Activated naive CD8-positive, alpha-beta T cell treated with anti-CD3 and anti-CD28 coated beads for 36 hours (primary cell): ENCODE results near the gene CADM2. TPM values are rescaled to one million over a fixed set of nuclear protein-coding genes. Genes with fewer than 3 reads are reported as not detected.
"Not testable (repeated sequence)": the region's sequence is repeated elsewhere in the genome, so short reads cannot be mapped to it uniquely, and the experiment has no call there.

Source experiments
- DNase-seq: peaks from one replicate; pipeline ENCODE4 v3.0.0; 2021
- H3K27ac Mint-ChIP-seq: one replicate; pipeline ENCODE4 v1.8.0; 2022; ENCODE audit warnings: mild to moderate bottlenecking, moderate library complexity, mixed read lengths
- H3K27me3 Mint-ChIP-seq: one replicate; pipeline ENCODE4 v1.8.0; 2022; ENCODE audit warnings: mild to moderate bottlenecking, mixed read lengths
- H3K36me3 Mint-ChIP-seq: one replicate; pipeline ENCODE4 v1.8.0; 2021; ENCODE audit warnings: mild to moderate bottlenecking, mixed read lengths
- H3K4me1 Mint-ChIP-seq: one replicate; pipeline ENCODE4 v1.8.0; 2021; ENCODE audit warnings: mixed read lengths
- H3K4me3 Mint-ChIP-seq: one replicate; pipeline ENCODE4 v1.8.0; 2022; ENCODE audit warnings: mild to moderate bottlenecking, moderate library complexity, mixed read lengths
- H3K9me3 Mint-ChIP-seq: one replicate; pipeline ENCODE4 v1.8.0; 2022; ENCODE audit warnings: mixed read lengths
- total RNA-seq, 2 experiments: library from RNA; stranded (reverse); gene quantifications; one replicate each; pipeline ENCODE4 v1.2.3, GENCODE V29; 2021

CADM2 gene
- total RNA-seq, 2 experiments from 2014 or later: 0.21 to 0.40 TPM

DNA sequence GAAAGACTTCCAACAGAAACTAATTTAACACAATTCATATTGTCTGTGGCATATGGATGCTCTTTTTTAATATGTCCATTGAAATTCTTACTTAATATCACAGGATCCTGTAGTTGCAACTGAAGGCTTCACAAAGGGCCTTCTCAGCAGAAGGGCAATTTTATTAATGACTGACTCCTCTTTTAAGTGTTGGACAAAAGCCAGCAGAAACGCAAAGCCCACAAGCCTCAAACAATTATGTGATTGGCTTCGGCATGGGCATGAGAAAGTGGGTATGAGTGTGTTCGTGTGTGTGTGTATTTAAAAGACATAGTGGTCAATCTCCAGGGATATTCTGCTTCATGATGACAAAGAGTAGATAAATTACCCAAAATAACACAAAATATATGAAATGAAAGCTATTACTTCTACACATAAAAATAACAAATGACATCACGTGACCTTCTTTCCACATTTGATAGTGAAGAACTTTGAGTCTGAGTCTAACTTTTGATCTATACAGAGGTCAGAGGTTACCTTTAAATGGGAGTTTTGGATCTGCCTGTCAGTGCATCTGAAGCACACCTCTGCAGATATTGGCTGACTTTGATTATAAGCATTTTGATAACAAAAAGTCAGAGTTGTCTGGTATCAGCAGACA, 496.9 kb downstream of the CADM2 start:
- H3K4me1 Mint-ChIP-seq: no peaks in the 10 kb centered on the region

DNA sequence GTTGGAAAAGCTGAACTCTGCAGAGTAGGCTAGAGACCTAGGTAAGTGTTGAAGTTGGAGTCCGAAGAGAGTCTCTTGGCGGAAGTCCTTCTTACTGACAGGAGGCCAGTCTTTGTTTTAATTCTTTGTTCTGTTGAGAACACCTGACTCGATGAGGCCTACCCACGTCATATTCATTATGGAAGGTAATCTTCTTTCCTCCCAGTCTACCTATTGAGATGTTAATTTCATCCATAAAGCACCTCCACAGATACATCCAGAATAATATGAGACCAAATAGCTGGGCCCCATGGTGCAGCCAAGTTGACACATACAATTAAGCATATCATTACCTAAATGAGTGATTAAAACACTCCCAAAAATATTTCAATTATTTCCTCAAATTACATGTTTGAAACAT, 515.5 kb downstream of the CADM2 start:
- no peak for DNase-seq
- Mint-ChIP-seq H3K27ac (no peak overlapping the region), H3K4me3 (no peak overlapping the region), H3K4me1 (no peaks in the 10 kb centered on the region), H3K36me3 (no peaks in the 10 kb centered on the region), H3K9me3 (peaks cover 1% of the 10 kb centered on the region), H3K27me3 (no peaks in the 10 kb centered on the region)

More for the DNA sequence above, 496.9 kb downstream of the CADM2 start:
- DNase-seq: no peak
- Mint-ChIP-seq H3K9me3 (no peaks in the 10 kb centered on the region), H3K27ac (no peak overlapping the region), H3K27me3 (no peaks in the 10 kb centered on the region), H3K36me3 (no peaks in the 10 kb centered on the region), H3K4me3 (no peak overlapping the region)

DNA sequence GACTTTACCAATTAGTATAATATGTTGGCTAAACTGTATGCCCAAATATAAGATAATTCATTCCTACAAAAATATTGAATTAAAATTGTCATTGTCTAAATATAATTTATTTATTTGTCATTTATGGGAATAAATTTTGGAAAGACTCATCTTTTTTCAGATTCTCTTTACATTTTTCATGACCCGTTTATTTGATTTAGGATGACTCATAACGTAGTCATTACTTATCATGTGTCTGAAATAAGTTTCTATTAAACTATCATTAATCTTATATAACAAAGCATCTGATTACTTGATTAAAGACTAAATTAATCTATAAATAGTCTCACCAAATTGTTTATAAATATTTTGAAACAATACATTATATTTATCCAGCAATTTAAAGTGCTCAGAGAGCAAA, 516.6 kb downstream of the CADM2 start:
- H3K27me3 Mint-ChIP-seq: no peaks in the 10 kb centered on the region
- H3K4me3 Mint-ChIP-seq: no peak overlapping the region

DNA sequence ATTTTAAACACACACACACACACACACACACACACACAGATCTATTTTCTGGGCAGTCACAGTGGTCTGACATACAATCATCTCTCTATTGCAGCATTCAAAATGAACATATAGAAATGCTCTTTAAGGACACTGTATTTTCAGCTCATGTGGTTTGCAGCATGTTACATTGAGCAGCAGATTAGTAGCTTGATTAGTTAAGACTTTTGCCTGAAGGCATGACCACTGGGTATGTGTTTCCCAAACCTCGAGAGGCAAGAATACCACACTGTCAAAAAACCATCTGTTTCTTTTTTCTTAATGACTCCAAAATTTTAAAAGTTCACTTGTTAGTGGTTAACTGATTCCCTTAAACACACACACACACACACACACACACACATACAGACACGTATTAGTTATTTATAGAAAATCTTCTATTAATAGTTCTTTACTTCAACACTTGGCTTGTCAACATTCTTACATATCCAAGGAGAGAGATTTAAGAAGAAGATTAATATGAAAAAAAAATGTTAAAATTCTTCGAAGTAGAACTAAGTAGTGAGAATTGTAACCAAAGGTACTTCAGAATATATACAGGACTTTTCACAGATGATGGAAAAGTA, 518.2 kb downstream of the CADM2 start:
- Mint-ChIP-seq H3K4me3 (no peak overlapping the region), H3K9me3 (no peaks in the 10 kb centered on the region), H3K27me3 (no peaks in the 10 kb centered on the region), H3K4me1 (no peaks in the 10 kb centered on the region), H3K36me3 (no peaks in the 10 kb centered on the region), H3K27ac (no peak overlapping the region)
- DNase-seq: no peak

More for the DNA sequence above, 516.6 kb downstream of the CADM2 start:
- DNase-seq: no peak
- Mint-ChIP-seq H3K4me1 (no peaks in the 10 kb centered on the region), H3K9me3 (no peaks in the 10 kb centered on the region), H3K36me3 (no peaks in the 10 kb centered on the region), H3K27ac (no peak overlapping the region)

DNA sequence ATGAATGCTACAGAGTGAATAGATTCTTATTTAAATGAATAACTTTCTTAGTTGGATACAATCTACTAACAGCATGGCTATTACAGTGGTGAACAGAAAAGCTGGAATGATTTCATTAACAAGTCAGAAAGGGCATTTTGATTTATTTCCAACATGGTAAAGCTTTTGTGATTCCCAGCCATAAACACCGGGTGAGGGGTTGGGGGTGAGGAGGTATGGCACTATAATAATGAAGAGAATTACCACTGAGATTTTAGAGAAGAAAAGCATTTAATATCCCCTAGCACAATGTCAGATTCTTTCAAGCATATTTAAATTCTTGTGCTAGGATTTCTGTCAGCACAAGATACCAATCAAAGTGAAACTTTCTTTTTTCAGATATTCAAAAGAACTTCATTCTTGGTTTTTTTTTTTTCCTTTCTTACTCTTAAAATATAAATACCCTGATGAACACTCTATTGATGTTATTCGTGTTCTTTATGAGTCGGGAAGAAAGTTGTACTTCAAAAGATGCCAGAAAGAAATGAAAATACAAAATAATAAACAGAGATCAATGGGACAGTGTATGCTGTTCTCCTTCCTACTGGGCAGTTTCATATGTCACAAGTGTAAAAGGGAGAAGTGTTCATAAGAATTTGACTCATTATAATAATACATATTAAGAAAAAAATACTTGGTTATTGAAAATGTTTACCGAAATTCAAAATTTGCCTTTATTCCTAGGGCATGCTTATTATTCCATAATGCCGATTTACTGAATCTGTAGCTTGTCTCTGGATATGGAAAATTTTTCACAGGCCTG, 522.8 kb downstream of the CADM2 start:
- Mint-ChIP-seq H3K27me3 (no peaks in the 10 kb centered on the region), H3K4me3 (no peak overlapping the region), H3K9me3 (no peaks in the 10 kb centered on the region), H3K36me3 (no peaks in the 10 kb centered on the region), H3K27ac (no peak overlapping the region), H3K4me1 (no peaks in the 10 kb centered on the region)
- no peak for DNase-seq

DNA sequence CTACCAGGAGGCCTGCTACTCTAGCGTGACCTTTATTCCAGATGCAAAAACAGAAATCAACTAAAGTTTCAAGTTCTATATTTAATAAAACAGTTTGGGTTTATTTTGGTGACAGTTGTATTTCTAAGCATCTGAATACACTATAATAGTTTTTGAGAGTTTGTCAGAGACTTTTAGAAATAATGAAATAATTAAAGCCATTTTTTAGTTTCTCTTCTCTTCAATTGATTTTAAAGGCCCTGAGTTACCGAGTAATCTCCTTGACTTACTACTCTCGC, 523.4 kb downstream of the CADM2 start:
- H3K4me3 Mint-ChIP-seq: no peak overlapping the region
- no peaks in the 10 kb centered on the region for H3K9me3 Mint-ChIP-seq
- no peaks in the 10 kb centered on the region for H3K27me3 Mint-ChIP-seq
- H3K4me1 Mint-ChIP-seq: no peaks in the 10 kb centered on the region
- H3K27ac Mint-ChIP-seq: no peak overlapping the region
- H3K36me3 Mint-ChIP-seq: no peaks in the 10 kb centered on the region
- no peak for DNase-seq

DNA sequence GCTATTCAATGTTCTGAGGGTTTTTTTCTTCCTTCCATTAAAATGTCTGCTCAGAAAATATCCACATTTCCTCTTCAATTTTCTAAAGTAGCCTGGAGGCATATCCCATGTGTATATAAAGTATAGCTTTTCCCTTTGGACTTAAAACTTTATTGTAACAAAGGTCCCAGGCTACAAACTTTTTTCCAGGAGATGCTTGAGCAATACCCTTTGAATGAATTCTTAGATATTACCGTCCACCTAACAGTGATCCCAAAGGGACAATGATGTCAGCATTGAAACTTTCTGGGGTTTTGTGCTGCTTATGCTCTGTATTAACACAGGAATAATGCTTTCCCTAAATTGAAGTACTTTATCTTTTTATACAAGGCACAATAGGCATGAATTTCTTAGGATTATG, 525.2 kb downstream of the CADM2 start:
- H3K36me3 Mint-ChIP-seq: no peaks in the 10 kb centered on the region
- DNase-seq: no peak
- H3K27me3 Mint-ChIP-seq: no peaks in the 10 kb centered on the region
- H3K9me3 Mint-ChIP-seq: no peaks in the 10 kb centered on the region
- H3K4me1 Mint-ChIP-seq: no peaks in the 10 kb centered on the region
- H3K4me3 Mint-ChIP-seq: no peak overlapping the region
- H3K27ac Mint-ChIP-seq: no peak overlapping the region

DNA sequence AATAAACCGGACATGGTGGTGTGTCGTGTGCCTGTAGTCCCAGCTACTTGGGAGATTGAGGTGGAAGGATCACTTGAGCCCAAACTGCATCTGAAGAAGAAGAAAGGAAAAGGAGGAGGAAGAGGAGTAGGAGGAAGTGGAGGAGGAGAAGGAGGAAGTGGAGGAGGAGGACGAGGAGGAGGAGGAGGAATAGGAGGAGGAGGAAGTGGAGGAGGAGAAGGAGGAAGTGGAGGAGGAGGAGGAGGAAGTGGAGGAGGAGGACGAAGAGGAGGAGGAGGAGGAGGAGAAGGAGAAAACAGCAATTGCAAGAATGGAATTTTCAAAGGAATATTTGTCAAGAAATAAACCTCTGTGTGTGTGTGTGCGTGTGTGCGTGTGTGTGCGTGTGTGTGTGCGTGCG, 528.6 kb downstream of the CADM2 start:
- no peaks in the 10 kb centered on the region for H3K9me3 Mint-ChIP-seq
- H3K36me3 Mint-ChIP-seq: no peaks in the 10 kb centered on the region
- H3K27me3 Mint-ChIP-seq: no peaks in the 10 kb centered on the region
- DNase-seq: no peak
- no peak overlapping the region for H3K27ac Mint-ChIP-seq
- H3K4me3 Mint-ChIP-seq: no peak overlapping the region
- no peaks in the 10 kb centered on the region for H3K4me1 Mint-ChIP-seq

DNA sequence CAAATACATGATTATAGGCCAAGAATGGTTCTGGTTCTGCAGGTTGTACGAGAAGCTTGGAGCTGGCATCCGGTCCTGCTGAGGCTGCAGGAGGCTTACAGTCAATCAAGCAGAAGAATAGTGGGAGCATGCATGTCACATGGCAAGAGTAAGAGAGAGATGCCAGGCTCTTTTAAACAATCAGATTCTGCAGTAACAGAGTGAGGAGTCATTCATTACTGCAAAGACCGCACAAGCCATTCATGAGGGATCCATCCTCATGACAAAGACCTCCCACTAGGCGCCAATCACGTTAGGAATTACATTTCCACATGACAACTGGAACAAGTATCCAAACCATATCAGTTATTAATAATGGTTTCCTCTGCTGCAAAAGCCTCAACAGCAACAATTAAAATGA, 536.8 kb downstream of the CADM2 start:
- Mint-ChIP-seq H3K9me3 (no peaks in the 10 kb centered on the region), H3K27me3 (no peaks in the 10 kb centered on the region), H3K4me3 (no peak overlapping the region), H3K4me1 (no peaks in the 10 kb centered on the region), H3K27ac (no peak overlapping the region), H3K36me3 (no peaks in the 10 kb centered on the region)
- DNase-seq: no peak

DNA sequence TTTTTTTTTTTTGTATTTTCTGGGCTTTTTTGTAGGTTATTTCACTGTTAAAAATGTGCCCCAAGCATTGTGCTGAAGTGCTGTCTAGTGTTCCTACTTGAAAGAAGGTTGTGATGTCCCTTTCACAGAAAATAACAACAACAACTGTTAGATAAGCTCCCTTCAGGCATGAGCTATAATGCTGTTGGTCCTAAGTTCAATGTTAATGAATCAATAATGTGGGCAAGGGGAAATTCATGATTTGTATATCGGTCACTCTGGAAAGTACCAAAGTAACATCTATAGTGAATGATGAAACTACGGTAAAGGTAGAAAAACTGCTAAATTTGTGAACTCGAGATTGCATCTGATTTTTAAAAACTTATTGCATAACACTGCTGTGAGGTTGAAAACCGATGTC, 539.4 kb downstream of the CADM2 start:
- Mint-ChIP-seq H3K27ac (no peak overlapping the region), H3K36me3 (no peaks in the 10 kb centered on the region), H3K27me3 (no peaks in the 10 kb centered on the region), H3K4me3 (no peak overlapping the region), H3K9me3 (no peaks in the 10 kb centered on the region), H3K4me1 (no peaks in the 10 kb centered on the region)
- no peak for DNase-seq

DNA sequence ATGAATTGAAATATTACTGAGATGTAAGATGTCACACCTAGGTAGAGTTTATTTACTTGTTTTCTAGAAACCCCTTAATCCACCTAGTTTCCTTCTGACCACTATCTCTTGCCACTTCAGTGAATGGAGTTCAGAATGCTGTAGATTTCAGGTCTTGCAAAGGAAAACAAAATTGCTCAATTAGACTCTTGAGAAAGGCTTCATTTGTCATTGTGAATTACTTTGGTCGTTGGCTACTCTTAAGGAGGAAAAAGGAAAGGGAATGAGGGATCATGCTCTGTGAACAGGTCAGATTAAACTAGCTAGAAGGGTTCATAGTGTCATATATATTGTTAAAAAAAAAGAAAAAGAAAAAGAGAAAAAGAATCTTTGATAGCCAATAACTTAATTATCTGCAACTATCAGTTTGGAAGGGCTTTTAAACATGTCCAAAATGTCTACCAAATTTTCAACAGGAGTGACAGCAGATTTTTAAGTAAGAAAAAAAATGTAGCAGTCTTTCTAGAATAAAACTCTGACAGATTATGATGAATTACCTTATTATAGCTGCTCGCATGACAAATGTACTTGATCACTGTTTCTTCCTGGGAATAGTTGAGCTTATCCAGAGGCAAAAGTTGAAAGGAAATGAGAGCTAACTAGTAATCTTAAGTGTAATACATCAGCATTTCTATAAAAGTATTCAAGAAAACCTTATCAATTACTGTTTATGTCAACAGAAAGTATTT, 543.5 kb downstream of the CADM2 start:
- no peak for DNase-seq
- H3K4me1 Mint-ChIP-seq: no peaks in the 10 kb centered on the region
- H3K4me3 Mint-ChIP-seq: no peak overlapping the region
- H3K9me3 Mint-ChIP-seq: no peaks in the 10 kb centered on the region
- H3K36me3 Mint-ChIP-seq: no peaks in the 10 kb centered on the region
- H3K27me3 Mint-ChIP-seq: no peaks in the 10 kb centered on the region
- no peak overlapping the region for H3K27ac Mint-ChIP-seq

DNA sequence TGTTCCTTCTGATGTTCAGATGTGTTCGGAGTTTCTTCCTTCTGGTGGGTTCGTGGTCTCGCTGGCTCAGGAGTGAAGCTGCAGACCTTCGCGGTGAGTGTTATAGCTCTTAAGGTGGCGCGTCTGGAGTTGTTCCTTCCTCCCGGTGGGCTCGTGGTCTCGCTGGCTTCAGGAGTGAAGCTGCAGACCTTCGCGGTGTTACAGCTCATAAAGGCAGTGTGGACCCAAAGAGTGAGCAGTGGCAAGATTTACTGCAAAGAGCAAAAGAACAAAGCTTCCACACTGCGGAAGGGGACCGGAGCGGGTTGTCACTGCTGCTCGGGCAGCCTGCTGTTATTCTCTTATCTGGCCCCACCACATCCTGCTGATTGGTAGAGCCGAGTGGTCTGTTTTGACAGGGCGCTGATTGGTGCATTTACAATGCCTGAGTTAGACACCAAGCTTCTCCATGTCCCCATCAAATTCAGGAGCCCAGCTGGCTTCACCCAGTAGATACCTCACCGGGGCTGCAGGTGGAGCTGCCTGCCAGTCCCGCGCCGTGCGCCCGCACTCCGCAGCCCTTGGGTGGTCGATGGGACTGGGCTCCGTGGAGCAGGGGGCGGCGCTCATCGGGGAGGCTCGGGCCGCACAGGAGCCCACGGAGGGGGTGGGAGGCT, 545.5 kb downstream of the CADM2 start:
- not testable (repeated sequence) for H3K27me3 Mint-ChIP-seq, H3K36me3 Mint-ChIP-seq, H3K9me3 Mint-ChIP-seq, H3K4me1 Mint-ChIP-seq
- peak overlapping the region; percentile 79 for H3K27ac Mint-ChIP-seq
- DNase-seq: peak; percentile 8
- peak overlapping the region; percentile 72 for H3K4me3 Mint-ChIP-seq

DNA sequence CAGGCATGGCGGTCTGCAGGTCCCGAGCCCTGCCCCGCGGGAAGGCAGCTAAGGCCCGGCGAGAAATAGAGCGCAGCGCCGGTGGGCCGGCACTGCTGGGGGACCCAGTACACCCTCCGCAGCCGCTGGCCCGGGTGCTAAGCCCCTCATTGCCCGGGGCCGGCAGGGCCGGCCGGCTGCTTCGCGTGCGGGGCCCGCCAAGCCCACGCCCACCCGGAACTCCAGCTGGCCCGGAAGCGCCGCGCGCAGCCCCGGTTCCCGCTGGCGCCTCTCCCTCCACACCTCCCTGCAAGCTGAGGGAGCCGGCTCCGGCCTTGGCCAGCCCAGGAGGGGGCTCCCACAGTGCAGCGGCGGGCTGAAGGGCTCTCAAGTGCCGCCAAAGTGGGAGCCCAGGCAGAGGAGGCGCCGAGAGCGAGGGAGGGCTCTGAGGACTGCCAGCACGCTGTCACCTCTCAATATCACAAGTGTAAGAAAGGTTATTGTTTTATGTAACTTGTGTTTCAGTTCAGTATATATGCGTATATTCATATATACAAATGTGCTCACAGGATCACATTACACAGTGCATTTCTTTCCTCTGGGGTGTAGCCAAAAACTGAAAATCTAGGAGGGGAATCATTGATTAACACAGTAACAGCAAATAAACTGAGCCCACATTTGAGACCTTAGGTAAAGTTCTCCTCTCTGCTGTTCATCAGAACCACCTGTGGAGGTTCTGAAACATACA, 546.2 kb downstream of the CADM2 start:
- H3K27me3 Mint-ChIP-seq, H3K36me3 Mint-ChIP-seq, H3K9me3 Mint-ChIP-seq, H3K4me1 Mint-ChIP-seq, H3K27ac Mint-ChIP-seq: not testable (repeated sequence)
- DNase-seq: peak; percentile 1
- peak overlapping the region; percentile 72 for H3K4me3 Mint-ChIP-seq

DNA sequence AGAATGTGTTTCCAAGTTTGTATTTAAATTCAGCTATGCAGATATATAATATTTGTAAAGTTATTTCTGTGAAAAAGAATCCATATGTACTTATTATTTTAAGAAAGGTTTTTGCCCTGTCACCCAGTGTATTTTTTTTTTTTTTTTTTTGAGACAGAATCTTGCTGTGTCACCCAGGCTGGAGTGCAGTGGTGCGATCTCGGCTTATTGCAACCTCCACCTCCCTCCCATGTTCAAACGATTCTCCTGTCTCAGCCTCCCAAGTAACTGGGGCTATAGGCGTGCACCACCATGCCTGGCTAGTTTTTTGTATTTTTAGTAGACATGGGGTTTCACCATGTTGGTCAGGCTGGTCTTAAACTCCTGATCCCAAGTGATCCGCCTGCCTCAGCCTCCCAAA, 548.3 kb downstream of the CADM2 start:
- not testable (repeated sequence) for H3K27ac Mint-ChIP-seq, H3K27me3 Mint-ChIP-seq, DNase-seq, H3K9me3 Mint-ChIP-seq, H3K4me3 Mint-ChIP-seq, H3K36me3 Mint-ChIP-seq, H3K4me1 Mint-ChIP-seq
